ENCODE measurements around the gene EP400.

- TF ChIP-seq CTCF (IDR thresholded peaks at IDR 0.05; ENCODE audit: insufficient read depth, low read length, poor library complexity, severe bottlenecking) (no peak), EZH2phosphoT487 (conservative IDR thresholded peaks at IDR 0.05; ENCODE audit: low read length) (no peak)
These were observed 40.6 kb downstream of the EP400 start for GRCh38 chr12:131990066-131990979.
